ENCODE results near the gene GRM1. TPM values are rescaled to one million over a fixed set of nuclear protein-coding genes. Genes with fewer than 3 reads are reported as not detected.

Gene GRM1
- total and polyA plus RNA-seq, 4 donors, result 0.02 to 0.12 (median 0.06) TPM

DNA sequence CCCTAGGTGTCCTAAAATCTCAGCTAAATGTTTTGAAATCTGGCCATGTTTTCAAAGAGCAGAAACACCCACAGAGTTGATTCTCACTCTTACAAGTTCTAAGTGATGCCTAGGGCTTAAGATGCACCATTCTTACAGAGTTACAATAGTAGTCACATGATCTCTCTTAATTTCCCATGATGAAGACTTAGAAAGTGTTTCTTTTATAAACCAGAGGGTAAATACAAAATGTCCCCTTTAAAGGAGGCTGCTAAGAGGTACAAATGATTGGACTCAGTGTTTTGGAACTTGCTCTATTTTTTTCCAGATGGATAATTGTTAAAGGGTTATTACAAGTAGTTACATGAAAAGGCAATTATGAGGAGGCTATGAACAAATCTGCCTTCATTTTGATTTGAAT lies 244.6 kb downstream of the GRM1 start:
- ATAC-seq (ENCODE audit: insufficient read depth, low FRiP score), result no peak
- no peaks in the 10 kb centered on the region for H3K27me3 ChIP-seq (ENCODE audit: control insufficient read depth in 3 of 3, insufficient read depth in 3 of 3, low read length in 2 of 3)

DNA sequence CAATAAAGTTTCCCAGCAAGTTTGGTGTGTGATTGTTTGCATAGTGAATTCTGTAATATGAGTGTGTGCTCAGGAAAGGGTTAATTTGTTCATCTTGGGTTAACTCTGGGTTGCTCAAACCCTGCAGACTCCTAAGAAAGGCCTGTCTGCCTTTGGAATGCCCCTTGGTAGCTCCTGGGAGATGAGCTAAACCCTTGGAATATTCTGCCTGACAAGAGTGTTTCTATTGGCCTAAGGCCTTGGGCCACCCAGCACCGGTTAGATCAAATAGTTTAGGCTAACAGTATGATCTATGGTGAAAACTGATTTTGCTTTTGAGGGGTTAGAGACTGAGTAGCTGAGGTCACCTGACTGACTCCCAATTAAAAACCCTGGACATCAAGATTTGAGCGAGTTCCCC lies 248.3 kb downstream of the GRM1 start:
- TF ChIP-seq, protein P1, sequence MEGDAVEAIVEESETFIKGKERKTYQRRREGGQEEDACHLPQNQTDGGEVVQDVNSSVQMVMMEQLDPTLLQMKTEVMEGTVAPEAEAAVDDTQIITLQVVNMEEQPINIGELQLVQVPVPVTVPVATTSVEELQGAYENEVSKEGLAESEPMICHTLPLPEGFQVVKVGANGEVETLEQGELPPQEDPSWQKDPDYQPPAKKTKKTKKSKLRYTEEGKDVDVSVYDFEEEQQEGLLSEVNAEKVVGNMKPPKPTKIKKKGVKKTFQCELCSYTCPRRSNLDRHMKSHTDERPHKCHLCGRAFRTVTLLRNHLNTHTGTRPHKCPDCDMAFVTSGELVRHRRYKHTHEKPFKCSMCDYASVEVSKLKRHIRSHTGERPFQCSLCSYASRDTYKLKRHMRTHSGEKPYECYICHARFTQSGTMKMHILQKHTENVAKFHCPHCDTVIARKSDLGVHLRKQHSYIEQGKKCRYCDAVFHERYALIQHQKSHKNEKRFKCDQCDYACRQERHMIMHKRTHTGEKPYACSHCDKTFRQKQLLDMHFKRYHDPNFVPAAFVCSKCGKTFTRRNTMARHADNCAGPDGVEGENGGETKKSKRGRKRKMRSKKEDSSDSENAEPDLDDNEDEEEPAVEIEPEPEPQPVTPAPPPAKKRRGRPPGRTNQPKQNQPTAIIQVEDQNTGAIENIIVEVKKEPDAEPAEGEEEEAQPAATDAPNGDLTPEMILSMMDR (IDR thresholded peaks at IDR 0.05; ENCODE audit: control extremely low read depth, extremely low read depth), result no peak
- no peak for DNase-seq
- no peak for ATAC-seq (ENCODE audit: insufficient read depth, low FRiP score)
- H3K27ac ChIP-seq (ENCODE audit: low read depth in 1 of 2, low read length in 1 of 2), result no peak overlapping the region
- no peaks in the 10 kb centered on the region for H3K4me1 ChIP-seq (ENCODE audit: control insufficient read depth in 5 of 5, insufficient read depth in 5 of 5, low read length in 5 of 5)
- no peaks in the 10 kb centered on the region for H3K27me3 ChIP-seq (ENCODE audit: control insufficient read depth in 3 of 3, insufficient read depth in 3 of 3, low read length in 2 of 3)
- no peaks in the 10 kb centered on the region for H3K36me3 ChIP-seq (ENCODE audit: control insufficient read depth in 4 of 4, insufficient read depth in 4 of 4, low read length in 4 of 4)
- no peak overlapping the region for H3K4me3 ChIP-seq
- no peaks in the 10 kb centered on the region for H3K9me3 ChIP-seq (ENCODE audit: control insufficient read depth in 4 of 4, insufficient read depth in 3 of 4, low read length in 3 of 4)
- H3K9ac ChIP-seq (ENCODE audit: insufficient read depth in 1 of 2, low read length in 2 of 2), result no peak overlapping the region
- WGBS, 2 donors, result 73 to 90% methylated on average over 2 of the region's 2 CpGs

More for the DNA sequence above, 244.6 kb downstream of the GRM1 start:
- Histone ChIP-seq H3K4me1 (ENCODE audit: control insufficient read depth in 5 of 5, insufficient read depth in 5 of 5, low read length in 5 of 5) (no peaks in the 10 kb centered on the region), H3K4me3 (no peak overlapping the region), H3K36me3 (ENCODE audit: control insufficient read depth in 4 of 4, insufficient read depth in 4 of 4, low read length in 4 of 4) (no peaks in the 10 kb centered on the region), H3K27ac (ENCODE audit: low read depth in 1 of 2, low read length in 1 of 2) (no peak overlapping the region), H3K9me3 (ENCODE audit: control insufficient read depth in 4 of 4, insufficient read depth in 3 of 4, low read length in 3 of 4) (no peaks in the 10 kb centered on the region), H3K9ac (ENCODE audit: insufficient read depth in 1 of 2, low read length in 2 of 2) (no peak overlapping the region)
- TF ChIP-seq, protein P1 (IDR thresholded peaks at IDR 0.05; ENCODE audit: control extremely low read depth, extremely low read depth), result no peak
- no peak for DNase-seq

DNA sequence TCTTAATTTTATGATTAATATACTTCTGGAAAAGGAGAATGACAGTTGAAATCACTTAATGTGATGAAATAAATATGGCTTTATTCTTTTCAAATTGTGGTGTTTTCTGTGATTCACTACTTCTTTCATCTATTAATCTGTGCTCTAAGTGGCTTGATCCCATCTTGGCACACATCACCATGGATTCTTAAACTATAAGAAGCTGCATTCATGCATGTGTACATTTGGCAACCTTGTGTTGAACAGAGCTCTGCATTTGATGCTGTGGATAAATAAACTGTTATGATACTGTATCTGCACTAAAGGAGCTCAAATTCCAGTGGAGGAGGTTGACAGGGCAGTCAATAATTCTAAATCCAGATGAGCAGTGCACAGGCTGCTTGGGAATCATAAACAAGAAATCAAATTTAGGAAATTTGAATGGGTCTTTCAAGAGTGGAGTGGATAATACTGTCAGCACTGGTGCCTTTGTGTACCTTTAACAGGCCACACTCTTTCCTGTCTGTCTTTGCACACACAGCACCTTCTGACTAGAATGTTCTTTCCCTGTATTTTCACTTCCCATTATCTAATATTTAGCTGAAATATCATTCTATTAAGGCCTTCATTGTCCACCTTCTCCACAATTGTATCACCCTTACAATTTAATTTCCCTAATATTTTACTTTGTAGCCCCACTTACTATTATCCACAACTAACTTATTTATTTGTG lies 252.9 kb downstream of the GRM1 start:
- ATAC-seq (ENCODE audit: insufficient read depth, low FRiP score), result no peak

More for the DNA sequence above, 252.9 kb downstream of the GRM1 start:
- no peak for DNase-seq
- no peak overlapping the region for H3K9ac ChIP-seq (ENCODE audit: insufficient read depth in 1 of 2, low read length in 2 of 2)
- TF ChIP-seq, protein P1 (IDR thresholded peaks at IDR 0.05; ENCODE audit: control extremely low read depth, extremely low read depth), result no peak
- no peaks in the 10 kb centered on the region for H3K36me3 ChIP-seq (ENCODE audit: control insufficient read depth in 4 of 4, insufficient read depth in 4 of 4, low read length in 4 of 4)
- peaks cover 0 to 2% (median 0%) of the 10 kb centered on the region in 4 donors for H3K9me3 ChIP-seq (ENCODE audit: control insufficient read depth in 4 of 4, insufficient read depth in 3 of 4, low read length in 3 of 4)
- no peak overlapping the region for H3K27ac ChIP-seq (ENCODE audit: low read depth in 1 of 2, low read length in 1 of 2)
- no peaks in the 10 kb centered on the region for H3K27me3 ChIP-seq (ENCODE audit: control insufficient read depth in 3 of 3, insufficient read depth in 3 of 3, low read length in 2 of 3)
- H3K4me3 ChIP-seq, result no peak overlapping the region
- H3K4me1 ChIP-seq (ENCODE audit: control insufficient read depth in 5 of 5, insufficient read depth in 5 of 5, low read length in 5 of 5), result no peaks in the 10 kb centered on the region

Measured in lung (tissue), 12 donors.